A673 (cell line): ENCODE results near the gene SPSB3. TPM values are rescaled to one million over a fixed set of nuclear protein-coding genes. Genes with fewer than 3 reads are reported as not detected.

Experiments
- BruUV-seq: library from RNA; stranded (reverse); fragments of 400-500 nt; replicated peaks from 2 replicates; lab custom pipeline; 2021; lab: Mats Ljungman, UMichigan
- CTCF ChIA-PET: fragments of 300-600 bp; sonication (Branson Sonifier 250); formaldehyde crosslinking; loops from one replicate; lab custom pipeline; 2022; ENCODE audit warnings: antibody characterized with exemption; lab: Charles Lee
- POLR2A ChIA-PET: fragments of 300-600 bp; sonication (Branson Sonifier 250); formaldehyde crosslinking; loops from one replicate; lab custom pipeline; 2022; ENCODE audit warnings: antibody characterized with exemption; ENCODE audit not compliant: low non-redundant PET; lab: Charles Lee
- DNase-seq: peaks from one replicate; pipeline ENCODE4 v3.0.0-alpha.2; 2015; ENCODE audit warnings: low spot score
- H3K27ac ChIP-seq: fragments of 200-600 bp; sonication (generic); 2 replicates; pipeline ENCODE4 v1.5.1; 2016; ENCODE audit warnings: mixed run types, low read depth, mild to moderate bottlenecking, mixed read lengths, antibody characterized with exemption, low read length; ENCODE audit not compliant: poor library complexity, severe bottlenecking
- H3K27me3 ChIP-seq: fragments of 200-600 bp; sonication (generic); replicated peaks from 2 replicates; pipeline ENCODE4 v1.6.1; 2017; ENCODE audit warnings: mixed run types, low read depth, mild to moderate bottlenecking, mixed read lengths, antibody characterized with exemption, low read length; ENCODE audit not compliant: insufficient read depth, poor library complexity
- H3K36me3 ChIP-seq: fragments of 200-600 bp; sonication (generic); 2 replicates; pipeline ENCODE4 v1.6.1; 2016; ENCODE audit warnings: mixed run types, mild to moderate bottlenecking, mixed read lengths, antibody characterized with exemption, low read length; ENCODE audit not compliant: insufficient read depth, poor library complexity, severe bottlenecking
- H3K4me1 ChIP-seq: fragments of 200-600 bp; sonication (generic); 2 replicates; pipeline ENCODE4 v1.6.1; 2017; ENCODE audit warnings: mixed run types, mild to moderate bottlenecking, mixed read lengths, antibody characterized with exemption, low read length; ENCODE audit not compliant: insufficient read depth, poor library complexity, severe bottlenecking
- H3K4me3 ChIP-seq: fragments of 200-600 bp; sonication (generic); 2 replicates; pipeline ENCODE4 v1.5.1; 2016; ENCODE audit warnings: low read depth, mixed run types, mild to moderate bottlenecking, mixed read lengths, low read length; ENCODE audit not compliant: poor library complexity, severe bottlenecking
- H3K9me3 ChIP-seq: fragments of 200-600 bp; sonication (generic); 2 replicates; pipeline ENCODE4 v1.6.1; 2016; ENCODE audit warnings: mixed run types, low read depth, mild to moderate bottlenecking, mixed read lengths, antibody characterized with exemption, low read length; ENCODE audit not compliant: poor library complexity, severe bottlenecking
- EZH2 ChIP-seq: fragments of 200-600 bp; sonication (generic); IDR thresholded peaks from 2 replicates; pipeline ENCODE4 v1.6.1; 2017; ENCODE audit warnings: borderline replicate concordance, low read depth, mild to moderate bottlenecking, mixed read lengths, antibody characterized with exemption, low read length; ENCODE audit not compliant: poor library complexity, severe bottlenecking
- intact Hi-C: fragments of 100-400 bp; cut with micrococcal nuclease; formaldehyde crosslinking; loops from one replicate; pipeline ENCODE4 v1.10.0; 2022; ENCODE audit not compliant: unreplicated experiment
- total RNA-seq: library from RNA; stranded (reverse); gene quantifications from 2 replicates; pipeline ENCODE4 v1.2.3, GENCODE V29; 2021
- TF ChIP-seq, protein P1 (sequence below): fragments of 300-800, 200-600 bp; sonication (generic); conservative IDR thresholded peaks from 2 replicates; pipeline ENCODE4 v1.5.1; 2017; ENCODE audit warnings: low read depth, mild to moderate bottlenecking, antibody characterized with exemption, low read length, moderate library complexity, mixed read lengths

The SPSB3 gene
- total RNA-seq, 1 experiment from 2014 or later, result 15.0 TPM

GRCh38 chr16:1766231-1766630 is 16.1 kb downstream of the SPSB3 start:
- H3K9me3 ChIP-seq, result no peaks in the 10 kb centered on the region
- DNase-seq, result no peak
- intact Hi-C loops, result no loop called here
- no peak overlapping the region for H3K4me3 ChIP-seq
- H3K4me1 ChIP-seq, result peaks cover 4% of the 10 kb centered on the region
- no peaks in the 10 kb centered on the region for H3K27me3 ChIP-seq
- H3K36me3 ChIP-seq, result peaks cover 20% of the 10 kb centered on the region
- BruUV-seq, result no TSS peak
- TF ChIP-seq EZH2, result no peak
- TF ChIP-seq, protein P1, sequence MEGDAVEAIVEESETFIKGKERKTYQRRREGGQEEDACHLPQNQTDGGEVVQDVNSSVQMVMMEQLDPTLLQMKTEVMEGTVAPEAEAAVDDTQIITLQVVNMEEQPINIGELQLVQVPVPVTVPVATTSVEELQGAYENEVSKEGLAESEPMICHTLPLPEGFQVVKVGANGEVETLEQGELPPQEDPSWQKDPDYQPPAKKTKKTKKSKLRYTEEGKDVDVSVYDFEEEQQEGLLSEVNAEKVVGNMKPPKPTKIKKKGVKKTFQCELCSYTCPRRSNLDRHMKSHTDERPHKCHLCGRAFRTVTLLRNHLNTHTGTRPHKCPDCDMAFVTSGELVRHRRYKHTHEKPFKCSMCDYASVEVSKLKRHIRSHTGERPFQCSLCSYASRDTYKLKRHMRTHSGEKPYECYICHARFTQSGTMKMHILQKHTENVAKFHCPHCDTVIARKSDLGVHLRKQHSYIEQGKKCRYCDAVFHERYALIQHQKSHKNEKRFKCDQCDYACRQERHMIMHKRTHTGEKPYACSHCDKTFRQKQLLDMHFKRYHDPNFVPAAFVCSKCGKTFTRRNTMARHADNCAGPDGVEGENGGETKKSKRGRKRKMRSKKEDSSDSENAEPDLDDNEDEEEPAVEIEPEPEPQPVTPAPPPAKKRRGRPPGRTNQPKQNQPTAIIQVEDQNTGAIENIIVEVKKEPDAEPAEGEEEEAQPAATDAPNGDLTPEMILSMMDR, result no peak
- ChIA-PET POLR2A (no interaction called here), CTCF (no interaction called here)
- no peak overlapping the region for H3K27ac ChIP-seq

DNA sequence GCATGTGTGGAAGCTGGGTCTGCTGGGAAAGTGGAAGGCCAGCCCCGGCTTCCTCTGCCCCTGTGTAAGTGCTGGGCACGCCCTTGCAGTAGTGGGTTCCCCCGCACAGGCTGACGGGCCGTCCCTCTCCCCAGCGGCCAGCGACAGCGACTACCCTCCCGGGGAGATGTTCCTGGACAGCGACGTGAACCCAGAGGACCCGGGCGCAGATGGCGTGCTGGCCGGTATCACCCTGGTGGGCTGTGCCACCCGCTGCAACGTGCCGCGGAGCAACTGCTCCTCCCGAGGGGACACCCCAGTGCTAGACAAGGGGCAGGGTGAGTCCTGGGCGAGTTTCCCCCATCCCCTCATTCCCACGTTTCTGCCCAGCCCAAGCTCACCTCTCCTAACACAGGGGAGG is 16.5 kb downstream of the SPSB3 start:
- peaks cover 22% of the 10 kb centered on the region for H3K36me3 ChIP-seq
- H3K4me3 ChIP-seq, result no peak overlapping the region
- TF ChIP-seq EZH2, result no peak
- TF ChIP-seq, protein P1, result no peak
- CTCF ChIA-PET, result no interaction called here
- H3K27ac ChIP-seq, result no peak overlapping the region
- intact Hi-C loops, result no loop called here
- no peak for DNase-seq
- H3K27me3 ChIP-seq, result no peaks in the 10 kb centered on the region
- POLR2A ChIA-PET, result no interaction called here
- H3K4me1 ChIP-seq, result peaks cover 4% of the 10 kb centered on the region
- no TSS peak for BruUV-seq
- no peaks in the 10 kb centered on the region for H3K9me3 ChIP-seq

- H3K36me3 ChIP-seq, result peaks cover 24% of the 10 kb centered on the region
- no peak overlapping the region for H3K4me3 ChIP-seq
- CTCF ChIA-PET, result no interaction called here
- H3K4me1 ChIP-seq, result peaks cover under 1% of the 10 kb centered on the region
- no peaks in the 10 kb centered on the region for H3K9me3 ChIP-seq
- no peak overlapping the region for H3K27ac ChIP-seq
- no TSS peak for BruUV-seq
- POLR2A ChIA-PET, result no interaction called here
- DNase-seq, result no peak
- TF ChIP-seq EZH2, result no peak
- TF ChIP-seq, protein P1, result no peak
- no peaks in the 10 kb centered on the region for H3K27me3 ChIP-seq
- intact Hi-C loops, result no loop called here
Measured at GRCh38 chr16:1764971-1765370, 17.4 kb downstream of the SPSB3 start.
